ENCODE results near the gene SIAE.

- TF ChIP-seq CTCF (conservative IDR thresholded peaks at IDR 0.05; ENCODE audit: low read depth, low read length) = no peak
- TF ChIP-seq EZH2 (IDR thresholded peaks at IDR 0.05; ENCODE audit: borderline replicate concordance, low read depth, low read length, poor library complexity, severe bottlenecking) = no peak
Observed at GRCh38 chr11:124612567-124613246, 60.8 kb downstream of the SIAE start.

All from A673 (cell line).